Tibial nerve (tissue), 4 donors: Measurements from ENCODE around the gene CEP20. TPM values are rescaled to one million over a fixed set of nuclear protein-coding genes. Genes with fewer than 3 reads are reported as not detected.

Source experiments
- DNase-seq, 2 donors: peaks; one replicate each; pipeline ENCODE4 v3.0.0-alpha.2; 2019; ENCODE audit warnings: low spot score in 2 of 2
- H3K27ac ChIP-seq, 4 donors: fragments of 200-600 bp; sonication (generic) in 3 of 4; one replicate each; pipeline ENCODE4 v1.5.1; 2017 to 2019; ENCODE audit warnings: mild to moderate bottlenecking in 1 of 4
- H3K27me3 ChIP-seq, 2 donors: fragments of 200-600 bp; sonication (generic) in 1 of 2; one replicate each; pipeline versions ENCODE4 v1.5.1 to v1.6.0; 2017 to 2019
- H3K36me3 ChIP-seq, 3 donors: fragments of 200-600 bp; sonication (generic); one replicate each; pipeline ENCODE4 v1.5.1; 2018 to 2019
- H3K4me1 ChIP-seq, 4 donors: fragments of 200-600 bp; sonication (generic) in 3 of 4; one replicate each; pipeline ENCODE4 v1.5.1; 2017 to 2019
- H3K4me3 ChIP-seq, 4 donors: fragments of 200-600 bp; sonication (generic) in 3 of 4; one replicate each; pipeline ENCODE4 v1.5.1; 2017 to 2019; ENCODE audit warnings: mild to moderate bottlenecking in 1 of 4, moderate library complexity in 1 of 4
- H3K9me3 ChIP-seq, 4 donors: fragments of 200-600 bp; sonication (generic) in 3 of 4; one replicate each; pipeline ENCODE4 v1.5.1; 2017 to 2019
- EP300 ChIP-seq, 2 donors: sonication (generic); formaldehyde crosslinking; IDR thresholded peaks; one replicate each; pipeline ENCODE4 v1.6.1; 2017; ENCODE audit warnings: antibody characterized with exemption in 2 of 2, mild to moderate bottlenecking in 1 of 2
- POLR2A ChIP-seq, 2 donors: fragments of 450-650 bp; IDR thresholded peaks; one replicate each; pipeline ENCODE4 v1.6.1; 2017; ENCODE audit warnings: antibody characterized with exemption in 2 of 2, mild to moderate bottlenecking in 2 of 2, moderate library complexity in 2 of 2
- WGBS, 2 donors: methylation state at CpG; one replicate each; pipeline ENCODE4 v1.1.5; 2018; 5-methylcytosine and 5-hydroxymethylcytosine counted together
- total RNA-seq, 4 donors: library from RNA; depleted of rRNA; stranded (reverse); fragments of >200 nt; gene quantifications; one replicate each; pipeline ENCODE4 v1.1.0, GENCODE V29; 2016
- TF ChIP-seq, protein P1 (sequence below), 5 experiments: fragments of 200-600 bp in 3 of 5; fragments of 450-650 bp in 2 of 5; sonication (generic) in 3 of 5; IDR thresholded peaks; one replicate each; pipeline ENCODE4 v1.5.1; 2016 to 2019; ENCODE audit warnings: antibody characterized with exemption in 5 of 5, mild to moderate bottlenecking in 3 of 5, moderate library complexity in 2 of 5

CEP20 gene
- total RNA-seq, 4 donors from 2014 or later = 23.7 to 42.0 (median 25.0) TPM

DNA sequence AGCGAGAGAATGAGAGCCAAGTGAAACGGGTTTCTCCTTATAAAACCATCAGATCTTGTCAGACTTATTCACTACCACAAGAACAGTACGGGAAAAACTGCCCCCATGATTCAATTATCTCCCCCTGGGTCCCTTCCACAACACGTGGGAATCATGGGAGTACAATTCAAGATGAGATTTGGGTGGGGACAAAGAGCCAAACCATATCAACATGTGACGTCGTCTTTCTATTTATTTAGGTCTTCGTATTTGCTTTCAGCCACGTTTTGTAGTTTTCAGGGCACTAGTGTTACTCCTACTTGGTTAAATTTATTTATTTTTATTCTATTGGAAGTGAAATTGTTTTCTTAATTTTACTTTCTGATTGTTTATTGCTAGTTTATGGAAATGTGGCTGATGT is 27.9 kb upstream of the CEP20 start:
- H3K36me3 ChIP-seq = no peaks in the 10 kb centered on the region
- no peaks in the 10 kb centered on the region for H3K4me1 ChIP-seq
- no peak for DNase-seq
- H3K27me3 ChIP-seq = no peaks in the 10 kb centered on the region
- no peak overlapping the region for H3K27ac ChIP-seq
- WGBS, 2 donors = 84 to 88% methylated on average over 8 of the region's 8 CpGs
- H3K9me3 ChIP-seq = no peaks in the 10 kb centered on the region
- no peak for TF ChIP-seq POLR2A (IDR thresholded peaks at IDR 0.05)
- TF ChIP-seq, protein P1, sequence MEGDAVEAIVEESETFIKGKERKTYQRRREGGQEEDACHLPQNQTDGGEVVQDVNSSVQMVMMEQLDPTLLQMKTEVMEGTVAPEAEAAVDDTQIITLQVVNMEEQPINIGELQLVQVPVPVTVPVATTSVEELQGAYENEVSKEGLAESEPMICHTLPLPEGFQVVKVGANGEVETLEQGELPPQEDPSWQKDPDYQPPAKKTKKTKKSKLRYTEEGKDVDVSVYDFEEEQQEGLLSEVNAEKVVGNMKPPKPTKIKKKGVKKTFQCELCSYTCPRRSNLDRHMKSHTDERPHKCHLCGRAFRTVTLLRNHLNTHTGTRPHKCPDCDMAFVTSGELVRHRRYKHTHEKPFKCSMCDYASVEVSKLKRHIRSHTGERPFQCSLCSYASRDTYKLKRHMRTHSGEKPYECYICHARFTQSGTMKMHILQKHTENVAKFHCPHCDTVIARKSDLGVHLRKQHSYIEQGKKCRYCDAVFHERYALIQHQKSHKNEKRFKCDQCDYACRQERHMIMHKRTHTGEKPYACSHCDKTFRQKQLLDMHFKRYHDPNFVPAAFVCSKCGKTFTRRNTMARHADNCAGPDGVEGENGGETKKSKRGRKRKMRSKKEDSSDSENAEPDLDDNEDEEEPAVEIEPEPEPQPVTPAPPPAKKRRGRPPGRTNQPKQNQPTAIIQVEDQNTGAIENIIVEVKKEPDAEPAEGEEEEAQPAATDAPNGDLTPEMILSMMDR (IDR thresholded peaks at IDR 0.05) = no peak
- TF ChIP-seq EP300 (IDR thresholded peaks at IDR 0.05) = no peak
- no peak overlapping the region for H3K4me3 ChIP-seq

DNA sequence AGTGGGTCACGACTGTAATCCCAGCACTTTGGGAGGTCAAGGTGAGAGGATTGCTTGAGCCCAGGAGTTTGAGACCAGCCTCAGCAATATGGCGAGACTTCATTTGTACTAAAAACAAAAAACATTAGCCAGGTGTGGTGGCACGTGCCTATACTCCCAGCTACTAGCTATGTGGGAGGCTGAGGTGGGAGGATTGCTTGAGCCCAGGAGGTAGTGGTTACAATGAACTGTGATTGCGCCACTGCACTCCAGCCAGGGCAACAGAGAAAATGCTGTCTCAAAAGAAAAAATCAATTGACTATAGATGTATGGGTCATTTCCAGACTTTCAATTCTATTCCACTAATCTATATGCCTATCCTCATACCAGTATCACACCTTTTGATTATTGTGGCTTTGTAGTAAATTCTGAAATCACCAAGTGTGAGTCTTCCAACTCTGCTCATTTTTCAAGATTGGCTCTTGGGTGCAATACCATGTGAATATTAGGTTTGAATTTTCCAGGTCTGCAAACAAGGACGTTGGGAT is 27.2 kb upstream of the CEP20 start:
- no peak for DNase-seq
- no peak overlapping the region for H3K27ac ChIP-seq
- H3K9me3 ChIP-seq = no peaks in the 10 kb centered on the region
- 59 to 79% methylated on average over 5 of the region's 5 CpGs for WGBS, 2 donors
- TF ChIP-seq POLR2A (IDR thresholded peaks at IDR 0.05) (no peak), EP300 (IDR thresholded peaks at IDR 0.05) (no peak)
- TF ChIP-seq, protein P1 (IDR thresholded peaks at IDR 0.05) = no peak
- no peaks in the 10 kb centered on the region for H3K36me3 ChIP-seq
- no peaks in the 10 kb centered on the region for H3K4me1 ChIP-seq
- no peaks in the 10 kb centered on the region for H3K27me3 ChIP-seq
- H3K4me3 ChIP-seq = no peak overlapping the region

DNA sequence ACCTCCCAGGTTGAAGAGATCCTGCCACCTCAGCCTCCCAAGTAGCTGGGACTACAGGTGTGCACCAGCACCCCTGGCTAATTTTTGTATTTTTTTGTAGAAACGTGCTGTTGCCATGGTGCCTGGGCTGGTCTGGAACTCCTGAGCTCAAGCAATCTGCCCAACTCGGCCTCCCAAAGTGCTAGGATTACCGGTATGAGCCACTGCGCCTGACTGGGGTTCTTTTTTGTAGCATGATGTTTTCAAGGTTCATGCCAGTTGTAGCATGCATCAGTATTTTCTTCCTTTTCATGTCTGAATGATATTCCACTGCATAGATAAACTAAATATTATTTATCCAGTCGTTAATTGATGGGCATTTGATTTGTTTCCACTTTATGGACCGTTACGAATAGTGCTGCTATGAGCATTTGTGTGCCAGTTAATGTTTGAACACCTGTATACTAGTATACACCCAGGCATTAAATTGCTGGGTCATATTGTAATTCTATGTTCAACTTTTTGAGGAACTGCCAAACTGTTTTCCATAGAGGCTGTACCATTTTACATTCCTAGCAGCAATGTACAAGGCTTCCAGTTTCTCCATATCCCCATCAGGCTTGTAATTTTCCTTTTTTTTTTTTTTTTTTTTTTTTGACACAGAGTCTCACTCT is 24.8 kb upstream of the CEP20 start:
- no peaks in the 10 kb centered on the region for H3K4me1 ChIP-seq
- 64 to 70% methylated on average over 7 of the region's 7 CpGs for WGBS, 2 donors
- no peak overlapping the region for H3K27ac ChIP-seq
- H3K36me3 ChIP-seq = no peaks in the 10 kb centered on the region
- no peak for DNase-seq
- no peaks in the 10 kb centered on the region for H3K27me3 ChIP-seq
- TF ChIP-seq POLR2A (IDR thresholded peaks at IDR 0.05) = no peak
- no peak for TF ChIP-seq EP300 (IDR thresholded peaks at IDR 0.05)
- TF ChIP-seq, protein P1 (IDR thresholded peaks at IDR 0.05) = no peak
- H3K9me3 ChIP-seq = no peaks in the 10 kb centered on the region
- no peak overlapping the region for H3K4me3 ChIP-seq

DNA sequence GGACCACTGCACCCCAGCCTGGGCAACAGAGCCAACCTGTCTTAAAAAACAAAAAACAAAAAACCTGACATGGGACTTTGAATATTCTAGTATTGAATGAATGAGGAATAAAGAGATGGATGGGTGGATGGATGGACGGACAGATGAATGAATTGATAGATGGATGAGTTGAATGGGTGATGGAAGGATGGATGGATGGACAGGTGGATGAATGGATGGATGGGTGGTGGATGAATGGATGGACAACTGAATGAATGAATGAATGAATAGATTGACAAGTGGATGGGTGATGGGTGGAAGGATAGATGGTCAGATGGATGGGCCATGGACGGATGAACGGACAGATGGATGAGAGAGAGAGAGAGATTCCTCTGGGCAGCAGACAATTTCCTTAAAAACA is 22.8 kb upstream of the CEP20 start:
- Histone ChIP-seq H3K27ac (no peak overlapping the region), H3K4me1 (no peaks in the 10 kb centered on the region), H3K4me3 (no peak overlapping the region), H3K9me3 (peaks cover 0 to 4% (median 0%) of the 10 kb centered on the region in 4 donors), H3K27me3 (no peaks in the 10 kb centered on the region), H3K36me3 (no peaks in the 10 kb centered on the region)
- TF ChIP-seq, protein P1 (IDR thresholded peaks at IDR 0.05) = no peak
- TF ChIP-seq POLR2A (IDR thresholded peaks at IDR 0.05) (no peak), EP300 (IDR thresholded peaks at IDR 0.05) (no peak)
- WGBS, 2 donors = 90 to 97% methylated on average over 3 of the region's 3 CpGs
- DNase-seq = no peak

DNA sequence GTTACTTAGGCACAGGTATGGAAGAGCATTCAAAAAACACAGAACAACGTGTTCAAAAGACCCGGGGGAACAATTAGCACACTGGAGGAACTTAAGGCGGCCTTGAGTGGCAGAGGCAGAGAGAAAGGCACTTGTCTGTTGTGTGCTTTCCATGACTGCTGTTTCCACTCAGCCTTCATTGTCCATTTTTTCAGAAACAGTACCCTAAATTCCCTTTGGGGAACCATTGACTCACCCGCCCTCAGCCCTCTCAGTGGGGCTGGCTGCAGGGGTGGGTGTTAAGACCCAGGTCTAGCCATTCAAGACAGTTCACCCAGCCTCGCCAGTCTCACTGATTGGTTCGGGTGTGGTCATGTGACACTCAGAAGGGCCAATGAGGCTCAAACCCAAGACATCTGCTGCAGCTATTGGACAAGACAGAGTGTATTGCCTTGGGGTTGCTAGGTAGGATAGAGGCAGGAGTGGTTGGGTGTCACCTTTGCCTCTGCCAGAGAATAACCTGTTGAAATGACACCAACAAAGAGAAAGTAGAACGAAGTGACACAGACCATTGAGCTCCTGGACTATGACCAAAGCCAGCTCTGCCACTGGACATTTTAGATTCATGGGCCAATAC is 19.6 kb upstream of the CEP20 start:
- no peaks in the 10 kb centered on the region for H3K27me3 ChIP-seq
- H3K27ac ChIP-seq = no peak overlapping the region
- H3K4me3 ChIP-seq = no peak overlapping the region
- no peak for TF ChIP-seq EP300 (IDR thresholded peaks at IDR 0.05)
- no peak for TF ChIP-seq POLR2A (IDR thresholded peaks at IDR 0.05)
- TF ChIP-seq, protein P1 (IDR thresholded peaks at IDR 0.05) = no peak
- H3K36me3 ChIP-seq = no peaks in the 10 kb centered on the region
- H3K4me1 ChIP-seq = no peaks in the 10 kb centered on the region
- 70 to 76% methylated on average over 7 of the region's 7 CpGs for WGBS, 2 donors
- H3K9me3 ChIP-seq = peaks cover 0 to 13% (median 0%) of the 10 kb centered on the region in 4 donors
- no peak for DNase-seq
